Ovary (tissue), 3 donors: ENCODE data around the gene LIMS2.

Experiments
- EP300 ChIP-seq: sonication (generic); formaldehyde crosslinking; IDR thresholded peaks from one replicate; pipeline ENCODE4 v1.6.1; 2017; ENCODE audit warnings: antibody characterized with exemption
- POLR2A ChIP-seq: fragments of 450-650 bp; IDR thresholded peaks from one replicate; pipeline ENCODE4 v1.6.1; 2017; ENCODE audit warnings: antibody characterized with exemption, mild to moderate bottlenecking, moderate library complexity
- TF ChIP-seq, protein P1 (sequence below), 3 donors: fragments of 450-650 bp in 2 of 3; fragments of 200-600 bp in 1 of 3; IDR thresholded peaks; one replicate each; pipeline versions ENCODE4 v1.5.1 to v1.8.0; 2016 to 2022; ENCODE audit warnings: antibody characterized with exemption in 3 of 3, mild to moderate bottlenecking in 1 of 3
- donor health status: DM: no; HTN: no; CAD: no.

DNA sequence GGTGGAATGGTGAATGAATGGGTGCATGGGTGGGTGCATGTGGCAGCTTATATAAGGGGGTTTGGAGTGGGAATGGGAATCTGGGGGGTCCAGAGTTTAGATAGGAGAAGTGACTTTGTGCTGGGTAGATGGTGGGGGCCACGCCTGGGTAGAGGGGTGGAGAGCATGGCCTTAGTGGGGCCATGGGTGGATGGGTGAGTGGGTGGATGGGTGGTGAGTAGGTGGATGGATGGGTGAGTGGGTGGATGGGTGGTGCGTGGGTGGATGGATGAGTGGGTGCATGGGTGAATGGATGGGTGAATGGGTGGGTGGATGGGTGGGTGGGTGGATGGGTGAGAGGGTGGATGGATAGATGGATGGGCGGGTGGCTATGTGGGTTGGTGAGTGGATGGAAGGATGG lies 86.0 kb downstream of the LIMS2 start:
- TF ChIP-seq, protein P1, sequence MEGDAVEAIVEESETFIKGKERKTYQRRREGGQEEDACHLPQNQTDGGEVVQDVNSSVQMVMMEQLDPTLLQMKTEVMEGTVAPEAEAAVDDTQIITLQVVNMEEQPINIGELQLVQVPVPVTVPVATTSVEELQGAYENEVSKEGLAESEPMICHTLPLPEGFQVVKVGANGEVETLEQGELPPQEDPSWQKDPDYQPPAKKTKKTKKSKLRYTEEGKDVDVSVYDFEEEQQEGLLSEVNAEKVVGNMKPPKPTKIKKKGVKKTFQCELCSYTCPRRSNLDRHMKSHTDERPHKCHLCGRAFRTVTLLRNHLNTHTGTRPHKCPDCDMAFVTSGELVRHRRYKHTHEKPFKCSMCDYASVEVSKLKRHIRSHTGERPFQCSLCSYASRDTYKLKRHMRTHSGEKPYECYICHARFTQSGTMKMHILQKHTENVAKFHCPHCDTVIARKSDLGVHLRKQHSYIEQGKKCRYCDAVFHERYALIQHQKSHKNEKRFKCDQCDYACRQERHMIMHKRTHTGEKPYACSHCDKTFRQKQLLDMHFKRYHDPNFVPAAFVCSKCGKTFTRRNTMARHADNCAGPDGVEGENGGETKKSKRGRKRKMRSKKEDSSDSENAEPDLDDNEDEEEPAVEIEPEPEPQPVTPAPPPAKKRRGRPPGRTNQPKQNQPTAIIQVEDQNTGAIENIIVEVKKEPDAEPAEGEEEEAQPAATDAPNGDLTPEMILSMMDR (IDR thresholded peaks at IDR 0.05) = no peak
- TF ChIP-seq EP300 = no peak
- TF ChIP-seq POLR2A = no peak
